HG03045 (cell line): ENCODE data around the gene EMX2.
"Not testable (repeated sequence)": the region's sequence is repeated elsewhere in the genome, so short reads cannot be mapped to it uniquely, and the experiment has no call there.

Experiments
- ATAC-seq: cut with Tn5 transposase; IDR thresholded peaks from one replicate; pipeline ENCODE4 v1.9.1; 2021; ENCODE audit warnings: mild to moderate bottlenecking, moderate library complexity; ENCODE audit not compliant: unreplicated experiment

EMX2 gene

GRCh38 chr10:117555017-117555416, 12.5 kb downstream of the EMX2 start:
- no peak for ATAC-seq

- no peak for ATAC-seq
These were observed 13.3 kb downstream of the EMX2 start for GRCh38 chr10:117555863-117556262.

GRCh38 chr10:117556356-117556755, 13.8 kb downstream of the EMX2 start:
- no peak for ATAC-seq

GRCh38 chr10:117559712-117560111, 17.2 kb downstream of the EMX2 start:
- ATAC-seq = no peak

GRCh38 chr10:117560942-117561341, 18.4 kb downstream of the EMX2 start:
- ATAC-seq = no peak

- no peak for ATAC-seq
These were observed 19.7 kb downstream of the EMX2 start for GRCh38 chr10:117562220-117562619.

GRCh38 chr10:117562896-117563737, 20.6 kb downstream of the EMX2 start:
- no peak for ATAC-seq

GRCh38 chr10:117563780-117564179, 21.2 kb downstream of the EMX2 start:
- ATAC-seq = no peak

GRCh38 chr10:117565068-117565467, 22.5 kb downstream of the EMX2 start:
- no peak for ATAC-seq

- no peak for ATAC-seq
These were observed 25.8 kb downstream of the EMX2 start for GRCh38 chr10:117568334-117568733.

- ATAC-seq = no peak
These were observed 27.3 kb downstream of the EMX2 start for GRCh38 chr10:117569610-117570390.

GRCh38 chr10:117570880-117571279, 28.3 kb downstream of the EMX2 start:
- ATAC-seq = no peak

- no peak for ATAC-seq
These were observed 32.1 kb downstream of the EMX2 start for GRCh38 chr10:117574498-117575146.

- ATAC-seq = no peak
These were observed 35.9 kb downstream of the EMX2 start for GRCh38 chr10:117578490-117578889.

GRCh38 chr10:117578999-117579590, 36.5 kb downstream of the EMX2 start:
- ATAC-seq = no peak

- no peak for ATAC-seq
These were observed 39.4 kb downstream of the EMX2 start for GRCh38 chr10:117581961-117582360.

GRCh38 chr10:117584831-117585230, 42.3 kb downstream of the EMX2 start:
- ATAC-seq = not testable (repeated sequence)

- no peak for ATAC-seq
These were observed 44.5 kb downstream of the EMX2 start for GRCh38 chr10:117587036-117587435.

- no peak for ATAC-seq
These were observed 47.7 kb downstream of the EMX2 start for GRCh38 chr10:117590101-117590875.

GRCh38 chr10:117591043-117591442, 48.5 kb downstream of the EMX2 start:
- no peak for ATAC-seq
